Ovary (tissue), 3 donors: ENCODE results near the gene FOSL1.
"Not testable (repeated sequence)": the region's sequence is repeated elsewhere in the genome, so short reads cannot be mapped to it uniquely, and the experiment has no call there.

ENCODE experiments used
- CTCF ChIP-seq, 3 donors: fragments of 450-650 bp in 2 of 3; fragments of 200-600 bp in 1 of 3; IDR thresholded peaks; one replicate each; pipeline versions ENCODE4 v1.5.1 to v1.8.0; 2016 to 2022; ENCODE audit warnings: antibody characterized with exemption in 3 of 3, mild to moderate bottlenecking in 1 of 3
- POLR2A ChIP-seq: fragments of 450-650 bp; IDR thresholded peaks from one replicate; pipeline ENCODE4 v1.6.1; 2017; ENCODE audit warnings: antibody characterized with exemption, mild to moderate bottlenecking, moderate library complexity
- donor health status: DM: no; HTN: no; CAD: no.

GRCh38 chr11:65892137-65892540 lies 8.0 kb downstream of the FOSL1 start:
- not testable (repeated sequence) for TF ChIP-seq CTCF (IDR thresholded peaks at IDR 0.05); POLR2A
